Colonic mucosa (tissue), 4 donors: ENCODE data around the gene PHTF2. TPM values are rescaled to one million over a fixed set of nuclear protein-coding genes. Genes with fewer than 3 reads are reported as not detected.

Experiments used
- DNase-seq: peaks from one replicate; pipeline ENCODE4 v3.0.0-alpha.2; 2020
- H3K27ac ChIP-seq: fragments of 200-600 bp; one replicate; pipeline ENCODE4 v1.8.0; 2021
- H3K27me3 ChIP-seq: fragments of 200-600 bp; one replicate; pipeline ENCODE4 v1.8.0; 2021
- H3K36me3 ChIP-seq: fragments of 200-600 bp; one replicate; pipeline ENCODE4 v1.8.0; 2021
- H3K4me1 ChIP-seq: fragments of 200-600 bp; one replicate; pipeline ENCODE4 v1.8.0; 2021; ENCODE audit warnings: mild to moderate bottlenecking
- H3K4me3 ChIP-seq: fragments of 200-600 bp; one replicate; pipeline ENCODE4 v1.8.0; 2021
- H3K9ac ChIP-seq, 2 donors: one replicate each; pipeline ENCODE4 v1.7.0; 2013; ENCODE audit warnings: control low read depth in 2 of 2, low read depth in 2 of 2, low read length in 2 of 2
- H3K9me3 ChIP-seq: fragments of 200-600 bp; one replicate; pipeline ENCODE4 v1.8.0; 2021
- CTCF ChIP-seq: fragments of 200-600 bp; IDR thresholded peaks from one replicate; pipeline ENCODE4 v1.8.0; 2022; ENCODE audit warnings: antibody characterized with exemption, mild to moderate bottlenecking
- intact Hi-C: fragments of 100-400 bp; cut with DNase I; formaldehyde crosslinking; loops from one replicate; pipeline ENCODE4 v1.14.1; 2022
- total RNA-seq, 2 donors: library from RNA; stranded (reverse); fragmentation: NEBNext Ultra II Directional in 1 of 2; extraction: Animal tissue kit (Norgen Biotek cat#: 25700) in 1 of 2; gene quantifications; one replicate each; pipeline ENCODE4 v1.2.1, GENCODE V29; 2021
- donor health status: healthy.
- donor health status: DM: no; HTN: no; CAD: no.
- donor health status: DM: no; HTN: no; CAD: no.

The PHTF2 gene
- total RNA-seq, 2 donors from 2014 or later = 9.7 to 13.9 TPM

DNA sequence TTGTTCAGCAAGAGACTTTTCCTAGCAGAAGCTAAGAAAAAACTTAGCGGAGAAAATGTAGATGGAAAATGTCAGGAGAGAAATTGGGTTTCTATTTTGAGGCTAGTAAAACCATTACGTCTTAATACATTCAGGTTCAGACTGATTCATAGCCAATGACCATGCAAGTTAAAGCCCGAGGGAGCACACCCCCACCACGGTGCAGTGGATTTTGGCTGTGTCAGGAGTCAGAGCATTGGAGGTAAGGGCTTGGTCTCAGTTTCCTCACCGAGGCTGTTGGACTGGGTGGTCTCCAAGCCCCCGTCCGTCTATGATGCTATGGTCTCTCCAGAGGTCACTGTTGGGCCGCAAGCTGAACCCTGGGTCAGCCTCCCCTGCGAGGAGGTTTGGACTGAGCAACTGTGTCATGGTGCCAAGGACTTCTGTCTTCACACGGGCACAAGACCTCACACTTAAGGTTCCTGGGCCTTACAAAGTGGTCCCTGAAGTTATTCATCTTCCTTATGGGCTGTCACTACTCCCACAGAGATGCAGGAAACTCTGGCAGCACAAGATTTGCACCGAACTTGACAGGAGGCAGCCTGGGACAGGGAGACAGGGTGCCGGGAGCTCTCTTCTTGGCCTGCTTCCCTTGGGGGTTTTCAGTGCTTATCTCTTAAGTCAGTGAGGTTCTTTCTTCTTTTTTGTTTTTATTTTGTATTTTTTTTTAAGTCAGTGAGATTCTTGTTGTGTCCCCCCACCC lies 186.8 kb downstream of the PHTF2 start:
- H3K27ac ChIP-seq = no peak overlapping the region
- H3K4me1 ChIP-seq = no peaks in the 10 kb centered on the region
- no peaks in the 10 kb centered on the region for H3K9me3 ChIP-seq
- no peak for DNase-seq
- TF ChIP-seq CTCF = no peak
- H3K36me3 ChIP-seq = no peaks in the 10 kb centered on the region
- H3K27me3 ChIP-seq = no peaks in the 10 kb centered on the region
- intact Hi-C loops = no loop called here
- no peak overlapping the region for H3K9ac ChIP-seq
- no peak overlapping the region for H3K4me3 ChIP-seq

GRCh38 chr7:77985974-77986339 lies 187.4 kb downstream of the PHTF2 start:
- DNase-seq = no peak
- intact Hi-C loops = no loop called here
- no peak overlapping the region for H3K4me3 ChIP-seq
- no peaks in the 10 kb centered on the region for H3K36me3 ChIP-seq
- H3K27ac ChIP-seq = no peak overlapping the region
- TF ChIP-seq CTCF = no peak
- no peaks in the 10 kb centered on the region for H3K9me3 ChIP-seq
- H3K9ac ChIP-seq = no peak overlapping the region
- no peaks in the 10 kb centered on the region for H3K27me3 ChIP-seq
- H3K4me1 ChIP-seq = no peaks in the 10 kb centered on the region

GRCh38 chr7:77989981-77990566 lies 191.5 kb downstream of the PHTF2 start:
- no peaks in the 10 kb centered on the region for H3K4me1 ChIP-seq
- no peak for TF ChIP-seq CTCF
- no peaks in the 10 kb centered on the region for H3K9me3 ChIP-seq
- no peak overlapping the region for H3K4me3 ChIP-seq
- peak overlapping the region; percentile 2 for H3K27ac ChIP-seq
- peak; percentile 83 for DNase-seq
- no peaks in the 10 kb centered on the region for H3K27me3 ChIP-seq
- no peak overlapping the region for H3K9ac ChIP-seq
- intact Hi-C loops = no loop called here
- no peaks in the 10 kb centered on the region for H3K36me3 ChIP-seq

- intact Hi-C loops = no loop called here
- peak overlapping the region; percentile 2 for H3K27ac ChIP-seq
- H3K4me1 ChIP-seq = no peaks in the 10 kb centered on the region
- H3K9me3 ChIP-seq = no peaks in the 10 kb centered on the region
- no peak for TF ChIP-seq CTCF
- no peaks in the 10 kb centered on the region for H3K36me3 ChIP-seq
- no peak overlapping the region for H3K9ac ChIP-seq
- peak overlapping the region; percentile 3 for H3K4me3 ChIP-seq
- DNase-seq = no peak
- no peaks in the 10 kb centered on the region for H3K27me3 ChIP-seq
Measured at GRCh38 chr7:77991656-77992055, 193.1 kb downstream of the PHTF2 start.

DNA sequence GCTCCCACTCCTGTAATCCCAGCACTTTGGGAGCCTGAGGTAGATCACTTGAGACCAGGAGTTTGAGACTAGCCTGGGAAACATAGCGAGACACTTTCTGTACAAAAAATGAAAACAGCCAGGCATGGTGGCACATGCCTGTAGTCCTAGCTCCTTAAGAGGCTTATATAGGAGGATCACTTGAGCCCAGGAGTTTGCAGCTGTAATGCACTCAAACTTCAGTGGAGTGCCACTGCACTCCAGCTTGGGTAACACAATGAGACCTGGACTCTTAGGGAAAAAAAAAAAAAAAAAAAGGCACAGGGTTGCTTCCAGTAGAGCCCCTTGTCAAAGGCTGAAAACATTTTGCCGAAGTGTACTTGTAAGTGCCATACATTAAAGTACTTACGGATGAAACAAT lies 195.3 kb downstream of the PHTF2 start:
- Histone ChIP-seq H3K36me3 (no peaks in the 10 kb centered on the region), H3K4me1 (no peaks in the 10 kb centered on the region), H3K4me3 (no peak overlapping the region), H3K27ac (no peak overlapping the region), H3K27me3 (no peaks in the 10 kb centered on the region), H3K9me3 (no peaks in the 10 kb centered on the region), H3K9ac (no peak overlapping the region)
- intact Hi-C loops = no loop called here
- TF ChIP-seq CTCF = no peak
- no peak for DNase-seq
